ENCODE data around the gene CFAP100.

DNA sequence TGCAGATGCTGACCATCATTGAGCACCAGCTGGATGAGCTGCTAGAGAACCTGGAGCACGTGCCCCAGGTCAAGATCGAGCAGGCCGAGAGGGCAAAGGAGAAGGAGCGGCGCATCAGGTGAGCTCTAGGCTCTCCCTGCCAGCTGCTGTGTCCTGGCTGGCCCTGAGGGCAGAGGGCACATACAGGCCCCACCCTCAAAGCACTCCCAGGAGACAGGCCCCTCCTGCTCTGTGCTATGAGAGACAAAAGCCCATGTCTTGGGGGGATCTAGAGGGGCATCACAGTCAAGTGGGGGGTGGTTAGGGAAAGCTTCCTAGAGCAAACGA is 39.5 kb downstream of the CFAP100 start:
- TF ChIP-seq CTCF (IDR thresholded peaks at IDR 0.05) (no peak), POLR2A (IDR thresholded peaks at IDR 0.05) (no peak), POLR2AphosphoS5 (IDR thresholded peaks at IDR 0.05) (no peak), EP300 (IDR thresholded peaks at IDR 0.05; ENCODE audit: low read depth) (no peak)

Measured in transverse colon (tissue), 4 donors.